H9 (cell line): ENCODE results near the gene USP17L5. TPM values are rescaled to one million over a fixed set of nuclear protein-coding genes. Genes with fewer than 3 reads are reported as not detected.
"Not testable (repeated sequence)": the region's sequence is repeated elsewhere in the genome, so short reads cannot be mapped to it uniquely, and the experiment has no call there.

Source experiments
- DNase-seq: peaks from one replicate; pipeline ENCODE4 v3.0.0-alpha.2; 2017
- H2AFZ ChIP-seq: one replicate; pipeline ENCODE4 v1.6.1; 2013; ENCODE audit warnings: mild to moderate bottlenecking, low read length, control low read depth, moderate library complexity
- H2AK5ac ChIP-seq: 2 replicates; pipeline ENCODE4 v1.6.1; 2013; ENCODE audit warnings: low read length, control low read depth, mixed read lengths; ENCODE audit not compliant: insufficient read length
- H2BK120ac ChIP-seq: one replicate; pipeline ENCODE4 v1.6.1; 2013; ENCODE audit warnings: low read depth, mild to moderate bottlenecking, low read length, control low read depth, inconsistent platforms; ENCODE audit not compliant: poor library complexity, severe bottlenecking
- H2BK12ac ChIP-seq: 2 replicates; pipeline ENCODE4 v1.6.1; 2013; ENCODE audit warnings: low read length, control low read depth, mixed read lengths, low read depth; ENCODE audit not compliant: insufficient read length
- H2BK15ac ChIP-seq: 2 replicates; pipeline ENCODE4 v1.6.1; 2013; ENCODE audit warnings: low read depth, low read length, control low read depth
- H2BK20ac ChIP-seq: one replicate; pipeline ENCODE4 v1.6.1; 2013; ENCODE audit warnings: low read depth, mild to moderate bottlenecking, low read length, control low read depth, inconsistent platforms; ENCODE audit not compliant: poor library complexity, severe bottlenecking
- H2BK5ac ChIP-seq: 2 replicates; pipeline ENCODE4 v1.6.1; 2013; ENCODE audit warnings: low read length, control low read depth, mixed read lengths; ENCODE audit not compliant: insufficient read length
- H3K14ac ChIP-seq: 2 replicates; pipeline ENCODE4 v1.6.1; 2013; ENCODE audit warnings: low read length, control low read depth; ENCODE audit not compliant: insufficient read depth
- H3K18ac ChIP-seq: 2 replicates; pipeline ENCODE4 v1.6.1; 2013; ENCODE audit warnings: low read depth, mild to moderate bottlenecking, mixed read lengths, low read length, control low read depth; ENCODE audit not compliant: insufficient read length
- H3K23ac ChIP-seq: 2 replicates; pipeline ENCODE4 v1.6.1; 2013; ENCODE audit warnings: low read length, control low read depth, mixed read lengths, low read depth; ENCODE audit not compliant: insufficient read length
- H3K23me2 ChIP-seq: 2 replicates; pipeline ENCODE4 v1.6.1; 2013; ENCODE audit warnings: low read depth, mild to moderate bottlenecking, mixed read lengths, low read length, control low read depth; ENCODE audit not compliant: insufficient read length, poor library complexity, severe bottlenecking
- H3K27ac ChIP-seq: 2 replicates; pipeline ENCODE4 v1.5.1; 2013; ENCODE audit warnings: low read length, control low read depth, mixed read lengths, low read depth; ENCODE audit not compliant: insufficient read length
- H3K27me3 ChIP-seq: 2 replicates; pipeline ENCODE4 v1.6.1; 2013; ENCODE audit warnings: low read length, control low read depth, inconsistent platforms; ENCODE audit not compliant: insufficient read depth
- H3K4ac ChIP-seq: 2 replicates; pipeline ENCODE4 v1.6.1; 2013; ENCODE audit warnings: low read depth, mild to moderate bottlenecking, control low read depth, inconsistent platforms, low read length, moderate library complexity
- H3K4me1 ChIP-seq: 2 replicates; pipeline ENCODE4 v1.6.1; 2013; ENCODE audit warnings: low read length, control low read depth, inconsistent platforms; ENCODE audit not compliant: insufficient read depth
- H3K4me2 ChIP-seq: 2 replicates; pipeline ENCODE4 v1.6.1; 2013; ENCODE audit warnings: low read length, control low read depth, mixed read lengths; ENCODE audit not compliant: insufficient read length, insufficient read depth
- H3K56ac ChIP-seq: 2 replicates; pipeline ENCODE4 v1.6.1; 2013; ENCODE audit warnings: low read depth, mild to moderate bottlenecking, mixed read lengths, low read length, control low read depth; ENCODE audit not compliant: insufficient read length
- H3K79me1 ChIP-seq: 2 replicates; pipeline ENCODE4 v1.6.1; 2013; ENCODE audit warnings: low read depth, mild to moderate bottlenecking, moderate library complexity, low read length, control low read depth, inconsistent platforms; ENCODE audit not compliant: insufficient read depth, poor library complexity, severe bottlenecking
- H3K79me2 ChIP-seq: 2 replicates; pipeline ENCODE4 v1.6.1; 2013; ENCODE audit warnings: low read length, control low read depth, inconsistent platforms; ENCODE audit not compliant: insufficient read depth
- H3K9ac ChIP-seq: 2 replicates; pipeline ENCODE4 v1.6.1; 2013; ENCODE audit warnings: low read length, control low read depth, mixed read lengths; ENCODE audit not compliant: insufficient read length; ENCODE audit errors: extremely low read depth
- H3K9me3 ChIP-seq: one replicate; pipeline ENCODE4 v1.6.1; 2013; ENCODE audit warnings: low read depth, low read length, inconsistent platforms; ENCODE audit not compliant: control insufficient read depth
- H3T11ph ChIP-seq: one replicate; pipeline ENCODE4 v1.6.1; 2013; ENCODE audit warnings: mild to moderate bottlenecking, low read length, control low read depth, inconsistent platforms
- H4K20me1 ChIP-seq: one replicate; pipeline ENCODE4 v1.6.1; 2013; ENCODE audit not compliant: control insufficient read depth, insufficient read length, insufficient read depth
- H4K5ac ChIP-seq: 2 replicates; pipeline ENCODE4 v1.6.1; 2013; ENCODE audit warnings: low read depth, mild to moderate bottlenecking, mixed read lengths, low read length, control low read depth; ENCODE audit not compliant: insufficient read length
- H4K8ac ChIP-seq: replicated peaks from 2 replicates; pipeline ENCODE4 v1.6.1; 2013; ENCODE audit warnings: low read length, control low read depth, mixed read lengths, low read depth; ENCODE audit not compliant: insufficient read length
- H4K91ac ChIP-seq: 2 replicates; pipeline ENCODE4 v1.6.1; 2013; ENCODE audit warnings: low read depth, mild to moderate bottlenecking, moderate library complexity, mixed read lengths, low read length, control low read depth; ENCODE audit not compliant: insufficient read length
- H3K27ac Mint-ChIP-seq, 3 experiments: 2 replicates in 2 of 3; 3 replicates in 1 of 3; pipeline ENCODE4 v1.8.0; 2020 to 2021; ENCODE audit warnings: mixed read lengths in 3 of 3, mild to moderate bottlenecking in 1 of 3, moderate library complexity in 1 of 3
- H3K27me3 Mint-ChIP-seq: 2 replicates; pipeline ENCODE4 v1.8.0; 2021; ENCODE audit warnings: low read depth, mild to moderate bottlenecking, moderate library complexity, mixed read lengths
- H3K36me3 Mint-ChIP-seq, 3 experiments: 2 replicates in 2 of 3; 3 replicates in 1 of 3; pipeline ENCODE4 v1.8.0; 2020 to 2021; ENCODE audit warnings: low read depth in 3 of 3, mixed read lengths in 3 of 3; ENCODE audit not compliant: insufficient read depth in 1 of 3
- H3K4me1 Mint-ChIP-seq, 2 experiments: 2 replicates each; pipeline ENCODE4 v1.8.0; 2020; ENCODE audit warnings: mixed read lengths in 2 of 2
- H3K4me3 Mint-ChIP-seq, 2 experiments: 2 replicates in 1 of 2; 3 replicates in 1 of 2; pipeline ENCODE4 v1.8.0; 2020 to 2021; ENCODE audit warnings: mild to moderate bottlenecking in 2 of 2, mixed read lengths in 2 of 2, moderate library complexity in 1 of 2
- H3K9me3 Mint-ChIP-seq, 2 experiments: 2 replicates in 1 of 2; 3 replicates in 1 of 2; pipeline ENCODE4 v1.8.0; 2020; ENCODE audit warnings: mild to moderate bottlenecking in 2 of 2, mixed read lengths in 2 of 2, moderate library complexity in 1 of 2
- WGBS: extraction: QIAGEN DNeasy Blood & Tissue Kit; methylation state at CpG from one replicate; pipeline ENCODE4 v1.1.7; 2013; ENCODE audit warnings: missing lambda C conversion rate, low lambda C conversion rate, mixed read lengths; ENCODE audit not compliant: insufficient read length; ENCODE audit errors: extremely low coverage; 5-methylcytosine and 5-hydroxymethylcytosine counted together
- total RNA-seq: library from RNA; stranded (reverse); gene quantifications from 2 replicates; pipeline ENCODE4 v1.2.1, GENCODE V29; 2021

USP17L5 gene
- total RNA-seq, 1 experiment from 2014 or later, result not detected

DNA sequence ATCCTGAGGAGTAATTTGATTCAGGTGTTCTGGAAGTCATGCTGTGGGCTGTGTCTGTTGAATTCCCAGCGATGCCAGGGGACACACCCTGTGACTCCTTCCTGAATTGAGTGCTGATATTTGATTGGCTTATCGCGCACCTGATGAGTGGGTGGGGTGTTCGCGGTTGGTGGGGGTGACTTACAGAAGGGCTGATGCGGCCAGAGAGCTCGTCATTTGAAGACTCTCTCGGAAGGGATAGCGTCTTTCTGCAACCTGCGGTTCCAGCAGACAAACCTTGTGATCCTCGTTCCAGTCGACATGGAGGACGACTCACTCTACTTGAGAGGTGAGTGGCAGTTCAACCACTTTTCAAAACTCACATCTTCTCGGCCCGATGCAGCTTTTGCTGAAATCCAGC lies 14.1 kb downstream of the USP17L5 start, which contains the start of gene USP17L29:
Gene USP17L29 (plus strand): TSS at position 301 of the 400 bp plus-strand sequence. CDS start 0 bp downstream, at position 301.
- not testable (repeated sequence) for H3K79me1 ChIP-seq, H3K23me2 ChIP-seq, H3K9me3 ChIP-seq, H2AFZ ChIP-seq, H3K4me3 Mint-ChIP-seq, H3K9me3 Mint-ChIP-seq, H3K79me2 ChIP-seq, H3K27ac ChIP-seq, DNase-seq, H4K20me1 ChIP-seq, H4K91ac ChIP-seq, H3K27ac Mint-ChIP-seq, H4K5ac ChIP-seq, H2BK15ac ChIP-seq, H3K4me2 ChIP-seq, H3K27me3 ChIP-seq, H3K23ac ChIP-seq, H3K14ac ChIP-seq, H2BK12ac ChIP-seq, H3K18ac ChIP-seq, H3K4me1 ChIP-seq, H3K4ac ChIP-seq, H4K8ac ChIP-seq, H3T11ph ChIP-seq, H2BK20ac ChIP-seq, H3K9ac ChIP-seq, H2BK5ac ChIP-seq, H2AK5ac ChIP-seq, H3K27me3 Mint-ChIP-seq, H2BK120ac ChIP-seq, H3K36me3 Mint-ChIP-seq, H3K4me1 Mint-ChIP-seq, H3K56ac ChIP-seq
- WGBS, result no CpG with 5 or more reads among the region's 15 CpGs

GRCh38 chr4:9362829-9363228 lies 23.6 kb downstream of the USP17L5 start, which contains the start of gene USP17L30:
USP17L30 (plus strand) TSS chr4:9363129; CDS start chr4:9363129, 0 bp downstream.
- H3K9ac ChIP-seq, result not testable (repeated sequence)
- no CpG with 5 or more reads among the region's 15 CpGs for WGBS

More at GRCh38 chr4:9362829-9363228, 23.6 kb downstream of the USP17L5 start, which contains the start of gene USP17L30:
- not testable (repeated sequence) for H3K23ac ChIP-seq, H4K20me1 ChIP-seq, H2BK12ac ChIP-seq, H4K91ac ChIP-seq, H3K4me2 ChIP-seq, H2AK5ac ChIP-seq, H3K56ac ChIP-seq, H3K4ac ChIP-seq, H3K14ac ChIP-seq, H3T11ph ChIP-seq, H3K27me3 Mint-ChIP-seq, H2BK5ac ChIP-seq, H3K4me1 ChIP-seq, H4K5ac ChIP-seq, H3K27me3 ChIP-seq, H2BK120ac ChIP-seq, DNase-seq, H4K8ac ChIP-seq, H3K79me1 ChIP-seq, H3K27ac Mint-ChIP-seq, H3K36me3 Mint-ChIP-seq, H3K4me1 Mint-ChIP-seq, H3K18ac ChIP-seq, H2AFZ ChIP-seq, H2BK15ac ChIP-seq, H3K27ac ChIP-seq, H3K9me3 ChIP-seq, H3K23me2 ChIP-seq, H3K79me2 ChIP-seq, H2BK20ac ChIP-seq, H3K4me3 Mint-ChIP-seq, H3K9me3 Mint-ChIP-seq
